HG03280 (cell line): ENCODE data around the gene GPR183.

Source experiments
- ATAC-seq: cut with Tn5 transposase; IDR thresholded peaks from one replicate; pipeline ENCODE4 v1.9.1; 2021; ENCODE audit warnings: mild to moderate bottlenecking, moderate library complexity; ENCODE audit not compliant: unreplicated experiment

The GPR183 gene

DNA sequence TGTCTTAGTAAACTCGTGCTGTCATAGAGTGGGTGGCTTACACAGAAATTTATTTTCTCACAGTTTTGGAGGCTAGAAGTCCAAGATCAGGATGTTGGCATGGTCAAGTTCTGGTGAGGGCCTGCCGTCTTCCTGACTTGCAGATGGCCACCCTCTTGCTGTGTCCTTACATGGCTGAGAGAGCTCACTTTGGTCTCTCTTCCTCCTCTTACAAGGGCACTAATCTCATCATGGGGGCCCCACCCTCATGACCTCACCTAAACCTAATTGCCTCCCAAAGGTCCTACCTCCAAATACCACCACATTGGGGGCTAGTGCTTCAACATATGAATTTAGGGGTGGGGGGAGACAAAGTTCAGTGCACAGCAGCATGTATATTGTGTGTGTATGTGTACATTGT, 34.7 kb downstream of the GPR183 start:
- ATAC-seq, result no peak

DNA sequence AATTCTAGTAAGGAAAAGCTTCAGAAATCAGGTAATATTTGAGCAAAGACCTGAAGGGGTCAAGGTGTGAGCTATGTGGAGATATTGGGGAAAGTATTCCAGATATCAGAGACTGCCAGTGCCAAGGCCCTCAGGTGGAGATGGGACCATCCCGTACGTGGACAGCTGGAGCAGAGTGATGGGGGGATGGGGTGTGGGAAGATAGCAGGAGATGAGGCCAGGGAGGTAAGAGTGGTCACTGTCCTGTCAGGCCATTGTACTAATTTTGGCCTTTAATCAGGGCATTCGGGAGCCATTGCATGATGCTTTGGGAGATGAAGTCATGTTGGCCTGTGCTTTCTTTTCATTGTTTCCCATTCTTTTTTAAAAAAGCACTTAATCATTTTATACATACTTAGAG, 36.0 kb downstream of the GPR183 start:
- no peak for ATAC-seq

DNA sequence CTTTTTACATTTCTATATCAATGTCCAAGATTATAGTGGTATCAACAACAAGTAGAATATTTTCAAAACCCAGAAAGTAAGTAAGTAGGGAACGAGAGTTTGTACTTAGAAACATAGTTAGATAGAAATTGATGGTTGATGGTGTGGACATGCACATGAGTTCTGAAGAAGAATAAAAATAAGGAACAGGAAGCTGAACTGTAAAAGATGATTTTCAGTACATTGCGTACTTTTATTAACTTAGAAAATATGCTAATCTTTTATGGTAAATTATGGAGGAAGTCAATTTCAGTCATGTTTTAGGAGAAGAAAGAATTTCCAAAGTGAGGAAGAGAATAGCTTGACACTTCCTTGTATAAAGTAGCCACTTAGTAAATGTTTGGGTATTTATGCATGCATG, 36.7 kb downstream of the GPR183 start:
- ATAC-seq, result no peak

DNA sequence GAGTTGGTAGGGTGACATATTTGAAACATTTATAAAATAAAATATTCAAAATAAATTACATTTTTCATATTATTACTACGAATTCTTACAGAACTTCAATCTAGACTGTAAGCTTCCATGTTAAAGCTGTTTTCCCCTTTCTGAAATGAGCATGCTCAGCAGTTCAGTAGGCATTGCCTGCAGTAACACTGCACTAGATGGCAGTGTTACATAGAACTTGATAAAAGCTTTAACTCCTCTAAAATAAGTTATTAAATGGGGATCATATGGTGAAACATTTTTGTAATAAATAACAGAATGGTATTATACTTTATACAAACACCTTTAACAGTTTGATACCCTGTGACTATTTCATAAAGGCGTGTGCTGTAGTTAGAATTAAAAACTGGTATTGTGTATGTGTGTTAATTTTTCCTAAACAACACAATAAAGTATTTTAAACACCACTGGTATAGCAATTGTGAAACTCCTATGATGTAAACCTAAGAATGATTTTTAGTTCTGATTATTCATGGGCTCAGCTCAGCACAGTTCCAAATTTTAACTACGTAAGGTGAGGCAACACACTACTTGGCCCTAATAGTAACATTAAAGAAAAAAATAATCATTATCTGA, 37.5 kb downstream of the GPR183 start:
- ATAC-seq, result peak; percentile 66

DNA sequence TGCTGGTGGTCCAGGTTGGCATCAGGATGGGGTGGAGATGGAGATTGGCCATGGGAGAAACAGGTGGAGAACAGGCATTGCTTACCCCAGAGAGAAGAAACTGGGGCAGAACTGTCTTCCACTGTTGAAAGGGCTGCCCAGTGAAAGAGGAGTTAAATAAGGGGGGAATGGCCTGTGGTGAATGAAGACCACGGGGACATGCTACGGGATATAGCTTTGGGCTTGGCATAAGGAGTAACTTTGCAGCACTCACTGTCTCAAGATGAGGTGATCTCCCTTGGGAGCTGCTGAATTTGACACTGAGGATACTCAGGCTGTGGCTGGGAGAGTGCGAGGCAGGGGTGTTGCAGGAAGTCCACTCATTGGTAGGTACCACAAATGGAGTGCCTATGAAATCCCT, 38.4 kb downstream of the GPR183 start:
- no peak for ATAC-seq

DNA sequence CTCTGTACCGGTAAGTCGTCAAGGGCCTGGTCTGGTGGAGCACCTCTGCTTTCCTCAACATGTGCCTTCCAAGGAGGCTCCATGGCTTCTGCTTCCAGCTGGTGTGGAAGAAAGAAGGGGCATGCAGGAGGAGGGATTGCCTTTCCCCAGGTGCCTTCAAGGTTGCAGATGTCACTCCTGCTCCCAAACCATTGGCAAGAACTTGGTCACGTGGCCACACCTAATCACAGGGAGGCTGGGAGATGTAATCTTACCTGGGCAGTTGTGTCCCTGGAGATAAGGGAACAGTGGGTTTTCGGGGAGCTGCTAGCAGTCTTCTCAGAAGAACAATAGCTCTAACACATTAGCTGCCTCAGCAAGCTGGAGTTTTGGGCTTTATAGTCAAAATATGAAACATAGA, 39.3 kb downstream of the GPR183 start:
- ATAC-seq, result no peak

DNA sequence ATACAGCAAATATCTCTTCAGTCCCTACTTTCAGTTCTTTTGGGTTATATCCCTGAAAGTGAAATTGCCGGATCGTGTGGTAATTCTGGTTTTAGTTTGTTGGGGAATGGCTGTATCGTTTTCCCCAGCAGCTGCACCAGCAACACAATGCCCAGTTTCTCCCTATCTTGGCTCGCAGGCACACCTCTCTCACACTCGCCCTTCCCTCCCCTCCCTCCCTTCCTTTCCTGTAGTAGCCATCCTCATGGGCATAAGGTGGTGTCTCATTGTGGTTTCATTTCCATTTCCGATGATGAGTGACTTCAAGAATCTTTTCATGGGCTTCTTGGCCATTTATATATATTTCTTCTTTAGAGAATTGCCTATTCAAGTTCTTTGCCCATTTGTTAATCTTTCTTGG, 40.4 kb downstream of the GPR183 start:
- ATAC-seq, result no peak

DNA sequence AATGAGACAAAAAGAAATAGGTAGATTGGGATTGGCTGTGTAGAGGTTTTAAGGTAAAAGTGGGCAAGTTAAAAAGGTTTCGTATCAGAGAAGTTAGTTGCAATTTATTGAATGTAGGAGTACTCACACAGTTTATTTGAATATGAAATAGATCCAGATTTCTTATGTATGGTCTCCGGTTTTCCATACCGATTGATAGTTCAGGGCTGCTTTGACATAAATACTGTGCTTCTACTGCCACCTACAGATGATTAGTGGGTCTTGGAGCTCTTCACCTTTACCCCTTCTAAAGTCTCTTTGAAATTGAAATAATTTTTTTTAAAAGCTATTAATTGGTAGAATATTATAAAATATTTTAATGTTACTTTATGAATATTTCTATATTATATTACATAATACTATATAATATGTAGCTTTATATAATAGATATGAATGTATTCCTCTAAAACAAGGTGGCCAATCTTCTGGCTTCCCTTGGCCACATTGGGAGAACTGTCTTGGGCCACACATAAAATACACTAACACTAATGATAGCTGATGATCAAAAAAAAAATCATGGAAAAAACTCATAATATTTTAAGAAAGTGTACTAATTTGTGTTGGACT, 41.3 kb downstream of the GPR183 start:
- ATAC-seq, result peak; percentile 52

DNA sequence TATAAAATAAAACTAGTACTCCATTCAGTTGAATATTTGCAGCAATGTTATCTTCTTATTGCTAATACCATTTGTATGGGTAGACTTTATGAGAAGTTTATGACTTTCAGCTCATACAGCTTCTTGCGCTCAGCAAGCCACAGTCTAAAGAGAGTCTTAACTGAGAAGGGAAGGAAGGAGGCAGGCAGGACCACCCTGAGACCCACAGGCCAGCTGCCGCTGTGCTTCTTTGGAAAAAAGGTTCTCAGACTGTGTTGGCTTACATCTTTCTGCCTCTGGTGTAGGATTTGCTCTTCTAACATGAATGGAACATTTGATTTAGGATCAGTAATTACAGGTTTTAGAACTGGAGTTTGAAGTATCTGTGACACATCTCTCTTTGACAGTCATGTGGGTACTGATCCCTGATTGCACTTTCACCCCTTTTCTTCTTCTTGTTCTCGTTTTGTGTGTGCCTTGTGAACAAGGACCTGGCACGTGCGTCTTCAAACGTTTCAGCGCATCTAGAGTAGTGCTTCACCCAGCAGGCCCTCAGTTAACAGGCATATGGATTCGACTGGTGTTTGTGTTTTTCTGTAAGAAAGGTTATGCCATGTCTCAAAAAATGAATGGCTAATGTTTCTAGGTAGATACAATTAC, 41.9 kb downstream of the GPR183 start:
- no peak for ATAC-seq

DNA sequence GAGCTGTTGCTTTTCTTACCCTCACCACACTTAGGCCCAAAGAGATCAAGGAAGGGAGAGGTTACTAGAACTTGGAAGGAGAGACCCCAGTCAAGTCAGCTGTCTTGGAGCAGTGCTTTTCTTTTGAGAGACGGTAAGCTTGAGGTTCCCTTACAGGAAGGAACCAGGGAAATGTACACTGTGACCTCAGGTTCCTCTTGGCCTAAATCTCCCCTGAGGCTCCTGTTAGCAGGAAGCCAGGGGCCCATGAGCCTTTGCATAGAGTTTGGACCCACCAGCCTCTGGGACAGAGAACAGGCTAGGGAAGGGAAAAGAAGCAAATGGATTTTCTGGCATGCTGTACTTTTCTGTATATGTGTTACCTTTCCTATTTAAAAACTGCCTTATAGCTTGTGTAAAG, 43.1 kb downstream of the GPR183 start:
- no peak for ATAC-seq

DNA sequence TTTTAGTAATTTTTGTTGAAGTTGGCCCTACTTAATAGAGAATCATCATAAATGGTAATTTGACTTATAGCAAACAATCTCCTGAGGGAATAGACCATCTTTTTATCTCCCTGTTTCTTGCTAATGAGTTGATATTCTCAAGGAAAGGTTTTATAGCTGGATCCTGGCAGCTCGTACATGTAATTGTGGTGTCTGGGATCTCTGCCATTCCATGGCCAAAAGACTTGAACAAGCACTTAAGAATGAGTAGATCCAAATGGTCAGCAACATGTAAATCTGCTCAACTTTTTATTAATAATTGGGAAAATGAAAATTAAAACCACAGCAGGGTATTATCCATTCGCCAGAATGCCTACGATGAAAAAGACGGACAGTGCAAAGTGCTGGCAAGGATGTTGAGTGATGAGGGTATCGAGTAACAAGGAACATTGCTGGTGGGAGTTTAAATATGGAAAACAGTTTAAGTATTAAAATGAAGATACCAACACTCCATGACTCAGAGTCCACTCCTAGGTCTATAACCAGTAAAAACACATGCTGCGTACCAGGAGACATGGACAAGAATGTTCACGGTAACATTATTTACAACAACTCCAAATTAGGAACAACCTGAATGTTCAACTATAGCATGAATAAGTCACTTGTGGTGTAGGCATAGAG, 43.9 kb downstream of the GPR183 start:
- ATAC-seq, result no peak

DNA sequence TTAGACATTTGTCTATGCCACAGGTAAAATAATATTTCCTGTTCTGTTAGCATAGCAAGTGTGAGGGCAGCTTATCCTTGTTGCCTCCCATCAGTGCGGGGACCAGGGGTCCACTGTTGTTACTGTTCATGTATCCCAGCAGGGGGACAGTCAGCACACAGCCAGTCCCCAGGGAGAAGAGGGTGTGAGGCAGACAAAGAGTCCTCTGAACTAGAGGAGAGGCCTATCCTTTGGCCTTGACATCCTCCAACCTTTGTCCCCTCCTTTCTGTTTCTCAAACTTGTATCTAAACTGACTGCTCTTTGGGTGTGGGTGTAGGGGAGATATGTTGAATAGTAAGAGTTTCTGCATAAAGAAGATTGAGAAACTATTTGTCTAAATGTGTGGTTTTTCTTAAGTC, 46.1 kb downstream of the GPR183 start:
- no peak for ATAC-seq

DNA sequence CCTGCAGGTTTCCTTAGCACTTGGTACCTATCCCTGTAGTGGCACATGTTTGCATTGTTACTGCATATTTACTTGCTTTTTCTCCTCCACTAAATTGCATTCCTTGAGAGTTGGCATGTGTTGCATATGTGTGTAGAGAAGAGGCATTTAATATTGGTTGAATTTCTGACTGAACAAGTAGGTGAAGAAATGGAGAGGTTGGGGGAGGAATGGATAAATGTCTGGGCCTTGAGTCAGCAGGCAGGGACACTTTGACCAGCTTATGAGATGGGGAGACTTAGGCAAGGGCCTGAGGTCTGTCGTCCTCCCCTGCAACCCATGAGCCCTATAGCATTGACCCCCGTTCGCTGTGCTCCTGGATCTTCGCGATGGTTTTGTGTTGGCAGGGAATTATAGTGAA, 47.0 kb downstream of the GPR183 start:
- ATAC-seq, result no peak

DNA sequence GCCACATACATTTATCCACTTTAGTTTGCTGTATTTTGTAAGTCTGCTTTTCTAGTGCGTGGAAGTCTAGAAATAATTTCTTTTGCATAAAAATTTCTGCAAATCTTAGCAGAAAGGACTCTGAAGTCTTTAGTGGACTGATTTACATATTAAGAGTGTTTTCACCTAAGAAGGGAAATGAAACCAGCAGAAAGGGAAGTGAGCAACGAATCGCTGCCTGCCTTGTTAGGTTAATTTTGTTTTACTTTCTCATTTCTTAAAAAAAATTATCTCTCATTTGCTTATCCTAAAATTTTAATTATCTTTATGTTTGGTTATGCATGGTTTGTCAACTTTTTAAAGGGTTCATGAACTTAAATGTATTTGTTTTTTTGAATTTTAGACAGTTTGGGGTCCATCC, 48.3 kb downstream of the GPR183 start:
- ATAC-seq, result peak; percentile 62

DNA sequence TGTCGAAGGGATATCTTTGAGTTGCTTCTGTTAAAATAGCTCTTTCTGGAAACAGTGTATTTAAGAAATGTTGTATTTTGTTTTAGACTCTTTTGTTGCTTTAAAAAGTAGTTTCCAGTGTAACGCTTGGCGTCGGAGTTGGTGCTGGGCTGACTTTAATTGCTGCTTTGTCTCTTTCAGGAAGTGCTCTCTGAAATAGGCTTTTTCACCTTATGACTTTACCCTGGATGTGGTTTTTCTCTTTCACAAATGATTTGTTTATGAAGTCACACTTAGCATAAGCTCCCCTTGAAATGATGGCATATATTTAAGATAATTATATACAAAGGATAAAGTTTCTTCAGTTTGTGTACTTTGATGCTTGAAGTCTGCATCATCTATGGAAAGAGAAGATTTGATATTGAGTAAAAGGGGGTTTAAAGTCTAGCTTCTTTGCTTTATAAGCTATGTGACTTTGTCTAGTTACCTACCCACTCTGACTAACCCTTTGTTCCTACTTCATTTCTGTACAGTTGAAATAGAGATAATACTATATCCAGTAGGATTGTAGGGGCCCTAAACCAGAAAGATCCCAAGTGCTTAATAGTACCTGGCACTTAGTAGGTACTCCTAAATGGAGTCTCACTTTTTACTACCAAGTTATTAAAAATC, 48.9 kb downstream of the GPR183 start, which contains the start of gene GPR18:
TSS of gene GPR18 (minus strand) at position 170 of the 651 bp plus-strand sequence. CDS start 2,507 bp downstream, outside the sequence.
- peak; percentile 95 for ATAC-seq

DNA sequence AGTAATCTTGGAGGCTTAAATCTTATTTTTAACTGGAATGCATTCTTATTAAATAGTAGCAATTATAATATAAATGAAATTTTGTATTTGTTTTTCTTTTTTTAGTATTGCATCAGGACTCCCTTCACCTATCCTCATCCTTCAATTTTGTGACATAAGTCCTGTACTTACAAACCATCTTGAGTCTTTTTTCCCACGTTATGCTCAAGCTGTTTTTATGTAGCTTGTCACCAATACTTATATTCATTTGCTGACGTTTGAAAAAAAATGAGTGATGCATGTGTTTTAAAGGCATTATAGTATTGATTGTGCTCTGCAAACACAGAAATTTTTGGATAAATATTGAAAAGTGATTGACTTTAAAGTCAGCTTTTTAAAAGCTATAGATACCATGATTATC, 49.9 kb downstream of the GPR183 start:
- ATAC-seq, result no peak

DNA sequence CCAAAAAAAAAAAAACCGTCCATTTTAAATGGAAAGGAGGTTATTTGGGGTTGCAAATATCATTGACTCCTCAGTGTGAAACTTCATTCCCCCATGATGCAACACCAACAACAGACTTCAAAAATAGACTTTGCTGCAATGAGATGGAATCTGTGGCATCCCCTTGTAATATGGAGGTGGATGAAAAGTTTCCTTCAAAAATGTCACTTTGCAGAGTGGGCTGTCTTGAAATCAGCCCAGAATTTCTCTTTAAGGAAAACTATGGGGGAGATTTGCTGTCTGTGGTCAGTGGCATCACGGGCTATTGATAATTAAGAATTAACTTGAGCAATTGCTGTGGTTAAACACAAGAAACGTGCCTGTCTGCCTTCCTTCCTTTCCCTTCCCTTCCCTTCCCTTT, 50.5 kb downstream of the GPR183 start:
- no peak for ATAC-seq

DNA sequence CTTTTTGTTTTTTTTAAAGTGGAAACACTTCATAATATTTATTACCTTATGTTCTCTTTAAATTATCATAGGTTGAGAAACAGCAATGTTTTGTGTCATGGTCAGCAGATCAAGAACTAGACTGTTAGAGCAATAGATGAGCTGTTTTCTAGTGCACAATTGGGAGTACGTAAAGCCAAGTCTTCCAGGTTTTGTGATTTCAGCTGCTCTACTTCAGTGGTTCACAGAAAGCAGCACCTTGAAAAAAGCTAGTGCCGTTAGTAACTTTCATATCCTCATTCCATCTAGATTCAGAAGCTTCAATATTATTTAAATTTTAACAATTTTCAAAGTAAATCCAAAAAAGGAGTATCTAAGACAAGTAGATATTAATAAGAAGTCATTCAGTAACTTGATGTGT, 50.9 kb downstream of the GPR183 start:
- ATAC-seq, result no peak

DNA sequence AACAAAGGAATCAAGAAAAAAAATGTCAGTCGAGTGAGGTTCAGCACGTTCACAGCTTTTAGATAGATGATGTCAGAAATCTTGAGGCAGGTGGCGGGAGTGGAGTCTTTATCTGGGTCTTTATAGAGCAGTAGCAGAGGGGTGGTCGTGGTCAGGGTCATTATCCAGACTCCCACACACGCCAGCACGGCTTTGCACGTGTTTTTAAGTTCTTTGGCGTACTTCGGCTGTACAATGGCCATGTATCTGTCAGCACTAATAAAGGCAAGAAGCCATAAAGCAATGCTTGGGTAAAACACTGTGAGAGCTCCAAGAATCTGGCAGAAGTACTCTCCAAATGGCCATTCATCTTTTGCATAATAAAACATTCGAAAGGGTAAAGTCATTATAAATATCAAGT, 51.9 kb downstream of the GPR183 start:
- ATAC-seq, result no peak

DNA sequence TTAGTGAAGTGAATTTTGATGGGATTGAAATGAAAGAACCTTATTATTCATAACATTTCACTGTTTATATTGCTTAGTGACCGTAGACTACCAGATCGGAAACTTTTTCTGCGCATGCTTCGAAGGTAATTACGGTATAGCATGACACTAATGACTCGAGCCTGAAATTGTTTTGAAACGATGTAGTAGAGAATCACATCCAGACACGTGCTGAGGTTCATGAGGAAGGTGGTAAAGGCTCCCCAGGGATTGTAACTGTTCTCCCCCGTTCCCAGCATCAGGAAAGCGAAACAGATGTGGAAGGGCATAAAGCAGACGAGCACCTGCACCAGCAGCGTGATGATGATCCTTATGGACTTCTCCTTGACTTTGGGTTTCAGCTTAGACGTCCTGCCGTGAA, 52.4 kb downstream of the GPR183 start:
- no peak for ATAC-seq

DNA sequence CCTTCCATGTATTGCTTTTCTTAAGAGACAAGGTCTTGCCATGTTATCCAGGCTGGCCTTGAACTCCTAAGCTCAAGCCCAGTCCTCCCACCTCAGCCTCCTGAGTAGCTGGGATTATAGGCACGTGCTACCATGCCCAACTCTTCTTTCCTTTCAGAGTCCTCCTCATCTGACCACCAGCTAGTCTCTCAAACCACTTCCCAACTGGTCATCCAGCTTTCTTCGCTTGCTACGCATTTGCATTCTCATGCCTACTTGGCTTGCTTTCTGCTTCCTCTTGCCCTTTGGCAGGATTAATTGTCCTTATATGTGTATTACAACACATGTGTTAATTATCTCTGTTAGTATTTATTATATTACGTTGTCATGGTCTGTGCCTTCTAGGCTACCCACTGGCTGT, 55.3 kb downstream of the GPR183 start:
- ATAC-seq, result no peak
